LHCN-M2 (cell line): ENCODE measurements around the gene TECR. TPM values are rescaled to one million over a fixed set of nuclear protein-coding genes. Genes with fewer than 3 reads are reported as not detected.
"Not testable (repeated sequence)": the region's sequence is repeated elsewhere in the genome, so short reads cannot be mapped to it uniquely, and the experiment has no call there.

Source experiments
- DNase-seq: peaks from one replicate; pipeline ENCODE4 v3.0.0-alpha.2; 2012; ENCODE audit warnings: low read depth
- total RNA-seq: library from RNA; depleted of rRNA; stranded (reverse); fragments of >200 nt; gene quantifications from 2 replicates; pipeline ENCODE4 v1.2.3, GENCODE V29; 2014; rRNA removed

The TECR gene
- total RNA-seq, 1 experiment from 2014 or later: 79.7 TPM

- DNase-seq: not testable (repeated sequence)
Measured at GRCh38 chr19:14584372-14584771, 55.0 kb downstream of the TECR start.

GRCh38 chr19:14585187-14585586 lies 55.8 kb downstream of the TECR start:
- peak; percentile 83 for DNase-seq

- DNase-seq: peak; percentile 49
Measured at GRCh38 chr19:14589433-14589832, 60.0 kb downstream of the TECR start.

- no peak for DNase-seq
Measured at GRCh38 chr19:14595558-14595957, 66.2 kb downstream of the TECR start.

DNA sequence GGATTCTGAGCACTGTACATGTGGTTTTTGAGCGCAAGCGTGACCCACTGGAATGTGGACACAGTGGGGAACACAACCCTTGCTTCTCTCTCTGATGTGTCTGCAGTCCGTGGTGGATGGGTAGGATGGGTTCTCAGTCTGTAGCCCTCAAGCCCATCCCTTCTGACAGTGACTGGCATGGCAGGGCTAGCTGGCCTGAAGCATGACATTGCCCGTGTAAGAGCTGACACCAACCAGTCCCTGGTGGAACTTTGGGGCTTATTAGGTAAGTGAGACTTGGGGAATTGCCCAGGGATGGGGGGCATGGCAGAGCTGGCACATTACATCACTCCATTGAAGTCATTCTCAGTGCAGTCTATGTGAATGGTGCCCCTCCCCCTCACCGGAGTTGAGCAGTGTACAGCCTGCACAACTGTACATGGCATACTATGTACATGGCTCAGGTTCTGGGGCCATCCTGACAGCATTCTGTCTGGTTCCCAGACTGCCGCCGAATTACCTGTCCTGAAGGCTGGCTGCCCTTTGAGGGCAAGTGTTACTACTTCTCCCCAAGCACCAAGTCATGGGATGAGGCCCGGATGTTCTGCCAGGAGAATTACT lies 70.3 kb downstream of the TECR start:
- no peak for DNase-seq

GRCh38 chr19:14603990-14604387 lies 74.6 kb downstream of the TECR start:
- no peak for DNase-seq

- DNase-seq: no peak
Measured at GRCh38 chr19:14606627-14607026, 77.2 kb downstream of the TECR start.

- no peak for DNase-seq
Measured at GRCh38 chr19:14611051-14611450, 81.7 kb downstream of the TECR start.

DNA sequence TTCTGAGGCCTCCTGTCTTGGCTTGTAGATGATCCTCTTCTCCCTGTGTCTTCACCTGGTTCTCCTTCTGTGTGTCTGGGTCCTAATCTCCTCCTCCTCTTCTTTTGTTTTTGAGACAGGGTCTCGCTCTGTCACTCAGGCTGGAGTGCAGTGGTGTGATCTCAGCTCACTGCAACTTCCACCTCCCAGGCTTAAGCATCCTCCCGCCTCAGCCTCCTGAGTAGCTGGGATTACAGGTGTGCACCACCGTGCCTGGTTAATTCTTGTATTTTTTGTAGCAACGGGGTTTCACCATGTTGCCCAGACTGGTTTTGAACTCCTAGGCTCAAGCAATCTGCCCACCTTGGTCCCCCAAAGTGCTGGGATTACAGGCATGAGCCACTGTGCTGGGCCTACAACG lies 82.8 kb downstream of the TECR start:
- DNase-seq: not testable (repeated sequence)

- DNase-seq: no peak
Measured at GRCh38 chr19:14612657-14613056, 83.3 kb downstream of the TECR start.

DNA sequence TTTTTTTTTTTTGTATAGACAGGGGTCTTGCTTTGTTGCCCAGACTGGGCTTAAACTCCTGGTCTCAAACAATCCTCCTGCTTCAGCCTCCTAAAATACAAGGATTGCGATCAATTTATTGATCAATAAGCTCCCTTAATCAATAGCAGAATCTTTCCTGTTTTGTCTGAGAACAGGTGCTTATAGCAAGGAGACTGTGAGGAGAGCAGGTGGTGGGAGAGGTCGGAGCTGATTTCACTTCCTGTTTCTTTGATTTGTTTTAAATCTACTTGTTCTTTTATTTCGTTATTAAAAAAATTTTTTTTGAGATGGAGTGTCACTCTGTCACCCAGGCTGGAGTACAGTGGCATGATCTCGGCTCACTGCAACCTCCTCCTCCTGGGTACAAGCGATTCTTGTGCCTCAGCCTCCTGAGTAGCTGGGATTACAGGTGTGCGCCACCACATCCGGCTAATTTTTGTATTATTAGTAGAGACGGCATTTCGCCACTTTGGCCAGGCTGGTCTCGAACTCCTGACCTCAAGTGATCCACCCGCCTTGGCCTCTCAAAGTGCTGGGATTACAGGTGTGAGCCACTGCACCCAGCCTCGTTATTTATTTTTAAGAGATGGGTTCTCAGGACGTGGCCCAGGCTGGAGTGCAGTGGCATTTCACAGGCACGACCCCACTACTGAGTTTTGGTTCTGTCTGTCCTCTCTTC lies 84.2 kb downstream of the TECR start:
- DNase-seq: not testable (repeated sequence)

- no peak for DNase-seq
Measured at GRCh38 chr19:14614099-14614412, 84.7 kb downstream of the TECR start.

Other genes starting within 250 kb of the TECR start
- gene ADGRE5, start 148.2 kb upstream of the TECR start, total RNA-seq: 43.5 and 47.7 TPM in 2 replicates
- 170 and 176 TPM in 2 replicates for gene DDX39A, start 110.3 kb upstream of the TECR start, total RNA-seq
- 77.8 and 84.8 TPM in 2 replicates for gene PKN1, start 96.3 kb upstream of the TECR start, total RNA-seq
- gene PTGER1, start 54.2 kb upstream of the TECR start, total RNA-seq: not detected in 2 replicates
- gene GIPC1, start 33.5 kb upstream of the TECR start, total RNA-seq: 140 and 155 TPM in 2 replicates
- gene DNAJB1, start 11.2 kb upstream of the TECR start, total RNA-seq: 93.3 and 107 TPM in 2 replicates
- 255 and 341 TPM in 2 replicates for gene NDUFB7, start 42.5 kb downstream of the TECR start, total RNA-seq
- not detected in 2 replicates for gene CLEC17A, start 53.5 kb downstream of the TECR start, total RNA-seq
- gene ADGRE3, start 145.2 kb downstream of the TECR start, total RNA-seq: not detected in 2 replicates
- gene ZNF333, start 160.5 kb downstream of the TECR start, total RNA-seq: 12.9 and 16.9 TPM in 2 replicates
- gene ADGRE2, start 249.0 kb downstream of the TECR start, total RNA-seq: 2.4 and 2.8 TPM in 2 replicates